ENCODE measurements around the gene SYT15.

- TF ChIP-seq, protein P1, sequence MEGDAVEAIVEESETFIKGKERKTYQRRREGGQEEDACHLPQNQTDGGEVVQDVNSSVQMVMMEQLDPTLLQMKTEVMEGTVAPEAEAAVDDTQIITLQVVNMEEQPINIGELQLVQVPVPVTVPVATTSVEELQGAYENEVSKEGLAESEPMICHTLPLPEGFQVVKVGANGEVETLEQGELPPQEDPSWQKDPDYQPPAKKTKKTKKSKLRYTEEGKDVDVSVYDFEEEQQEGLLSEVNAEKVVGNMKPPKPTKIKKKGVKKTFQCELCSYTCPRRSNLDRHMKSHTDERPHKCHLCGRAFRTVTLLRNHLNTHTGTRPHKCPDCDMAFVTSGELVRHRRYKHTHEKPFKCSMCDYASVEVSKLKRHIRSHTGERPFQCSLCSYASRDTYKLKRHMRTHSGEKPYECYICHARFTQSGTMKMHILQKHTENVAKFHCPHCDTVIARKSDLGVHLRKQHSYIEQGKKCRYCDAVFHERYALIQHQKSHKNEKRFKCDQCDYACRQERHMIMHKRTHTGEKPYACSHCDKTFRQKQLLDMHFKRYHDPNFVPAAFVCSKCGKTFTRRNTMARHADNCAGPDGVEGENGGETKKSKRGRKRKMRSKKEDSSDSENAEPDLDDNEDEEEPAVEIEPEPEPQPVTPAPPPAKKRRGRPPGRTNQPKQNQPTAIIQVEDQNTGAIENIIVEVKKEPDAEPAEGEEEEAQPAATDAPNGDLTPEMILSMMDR (IDR thresholded peaks at IDR 0.05) = no peak
- TF ChIP-seq POLR2A (IDR thresholded peaks at IDR 0.05) = no peak
These were observed 23.0 kb upstream of the SYT15 start for GRCh38 chr10:46555713-46556514.

All from Peyer's patch (tissue), 4 donors.